Endodermal cell (in vitro differentiated cells): ENCODE data around the gene ANP32A. TPM values are rescaled to one million over a fixed set of nuclear protein-coding genes. Genes with fewer than 3 reads are reported as not detected.
"Not testable (repeated sequence)": the region's sequence is repeated elsewhere in the genome, so short reads cannot be mapped to it uniquely, and the experiment has no call there.

ENCODE experiments used
- DNase-seq: peaks from one replicate; pipeline ENCODE4 v3.0.0-alpha.2; 2017
- H3K27ac ChIP-seq: 2 replicates; pipeline ENCODE4 v1.5.1; 2013; ENCODE audit warnings: mild to moderate bottlenecking, low read depth, low read length, moderate library complexity
- H3K27me3 ChIP-seq: 2 replicates; pipeline ENCODE4 v1.6.1; 2013; ENCODE audit warnings: mild to moderate bottlenecking, low read length, moderate library complexity; ENCODE audit not compliant: insufficient read depth, control insufficient read depth, poor library complexity, severe bottlenecking
- H3K36me3 ChIP-seq: 2 replicates; pipeline ENCODE4 v1.7.0; 2013; ENCODE audit warnings: mild to moderate bottlenecking, low read length, moderate library complexity; ENCODE audit not compliant: control insufficient read depth, insufficient read depth
- H3K4me1 ChIP-seq: one replicate; pipeline ENCODE4 v1.7.0; 2013; ENCODE audit warnings: low read length; ENCODE audit not compliant: control insufficient read depth, insufficient read depth
- H3K4me3 ChIP-seq: 2 replicates; pipeline ENCODE4 v1.5.1; 2013; ENCODE audit warnings: mild to moderate bottlenecking, low read length, moderate library complexity
- H3K9ac ChIP-seq: 2 replicates; pipeline ENCODE4 v1.6.1; 2013; ENCODE audit warnings: mild to moderate bottlenecking, low read length, moderate library complexity; ENCODE audit not compliant: poor library complexity, severe bottlenecking; ENCODE audit errors: extremely low read depth
- H3K9me3 ChIP-seq: 2 replicates; pipeline ENCODE4 v1.6.1; 2013; ENCODE audit warnings: mild to moderate bottlenecking, low read length, moderate library complexity; ENCODE audit not compliant: control insufficient read depth
- H3K27ac Mint-ChIP-seq: 2 replicates; pipeline ENCODE4 v1.8.0; 2020; ENCODE audit warnings: mixed read lengths
- H3K27me3 Mint-ChIP-seq: 2 replicates; pipeline ENCODE4 v1.8.0; 2021; ENCODE audit warnings: mild to moderate bottlenecking, mixed read lengths; ENCODE audit not compliant: insufficient read depth
- H3K36me3 Mint-ChIP-seq: 2 replicates; pipeline ENCODE4 v1.8.0; 2020; ENCODE audit warnings: low read depth, mixed read lengths
- H3K4me1 Mint-ChIP-seq: 2 replicates; pipeline ENCODE4 v1.8.0; 2020; ENCODE audit warnings: mixed read lengths
- H3K4me3 Mint-ChIP-seq: 2 replicates; pipeline ENCODE4 v1.8.0; 2020; ENCODE audit warnings: mild to moderate bottlenecking, moderate library complexity, mixed read lengths
- H3K9me3 Mint-ChIP-seq: 2 replicates; pipeline ENCODE4 v1.8.0; 2020; ENCODE audit warnings: mild to moderate bottlenecking, mixed read lengths
- WGBS, 2 experiments: methylation state at CpG; one replicate each; pipeline versions ENCODE4 v1.1.5 to v1.1.7; 2013; ENCODE audit warnings: missing lambda C conversion rate in 2 of 2, mixed read lengths in 1 of 2; ENCODE audit not compliant: insufficient coverage in 1 of 2, insufficient read length in 1 of 2; 5-methylcytosine and 5-hydroxymethylcytosine counted together
- total RNA-seq, 2 donors: library from RNA; stranded (reverse); fragmentation: NEBNext Ultra II Directional in 1 of 2; extraction: Animal tissue kit (Norgen Biotek cat#: 25700) in 1 of 2; gene quantifications; 2 replicates in 1 of 2; 3 replicates in 1 of 2; pipeline ENCODE4 v1.2.1, GENCODE V29; 2021
- TF ChIP-seq, protein P1 (sequence below): fragments of 200-600 bp; sonication (generic); conservative IDR thresholded peaks from 2 replicates; pipeline ENCODE4 v1.5.0; 2021; ENCODE audit warnings: antibody characterized with exemption, mild to moderate bottlenecking

ANP32A gene
- total RNA-seq, 2 donors from 2014 or later: 346 to 385 TPM

GRCh38 chr15:68763063-68763462 is 57.6 kb downstream of the ANP32A start:
- DNase-seq: no peak
- Histone ChIP-seq H3K36me3 (no peaks in the 10 kb centered on the region), H3K27me3 (no peaks in the 10 kb centered on the region), H3K27ac (no peak overlapping the region), H3K4me1 (no peaks in the 10 kb centered on the region), H3K9me3 (no peaks in the 10 kb centered on the region), H3K9ac (no peak overlapping the region), H3K4me3 (no peak overlapping the region)
- Mint-ChIP-seq H3K36me3 (no peaks in the 10 kb centered on the region), H3K9me3 (no peaks in the 10 kb centered on the region), H3K27me3 (no peaks in the 10 kb centered on the region), H3K27ac (no peak overlapping the region), H3K4me1 (no peaks in the 10 kb centered on the region), H3K4me3 (no peak overlapping the region)
- TF ChIP-seq, protein P1, sequence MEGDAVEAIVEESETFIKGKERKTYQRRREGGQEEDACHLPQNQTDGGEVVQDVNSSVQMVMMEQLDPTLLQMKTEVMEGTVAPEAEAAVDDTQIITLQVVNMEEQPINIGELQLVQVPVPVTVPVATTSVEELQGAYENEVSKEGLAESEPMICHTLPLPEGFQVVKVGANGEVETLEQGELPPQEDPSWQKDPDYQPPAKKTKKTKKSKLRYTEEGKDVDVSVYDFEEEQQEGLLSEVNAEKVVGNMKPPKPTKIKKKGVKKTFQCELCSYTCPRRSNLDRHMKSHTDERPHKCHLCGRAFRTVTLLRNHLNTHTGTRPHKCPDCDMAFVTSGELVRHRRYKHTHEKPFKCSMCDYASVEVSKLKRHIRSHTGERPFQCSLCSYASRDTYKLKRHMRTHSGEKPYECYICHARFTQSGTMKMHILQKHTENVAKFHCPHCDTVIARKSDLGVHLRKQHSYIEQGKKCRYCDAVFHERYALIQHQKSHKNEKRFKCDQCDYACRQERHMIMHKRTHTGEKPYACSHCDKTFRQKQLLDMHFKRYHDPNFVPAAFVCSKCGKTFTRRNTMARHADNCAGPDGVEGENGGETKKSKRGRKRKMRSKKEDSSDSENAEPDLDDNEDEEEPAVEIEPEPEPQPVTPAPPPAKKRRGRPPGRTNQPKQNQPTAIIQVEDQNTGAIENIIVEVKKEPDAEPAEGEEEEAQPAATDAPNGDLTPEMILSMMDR: no peak
- 83% methylated on average over 4 of the region's 4 CpGs for WGBS, 2 experiments

GRCh38 chr15:68759982-68760579 is 60.6 kb downstream of the ANP32A start:
- H3K36me3 Mint-ChIP-seq, H3K4me1 Mint-ChIP-seq, H3K4me3 ChIP-seq, H3K27me3 ChIP-seq, DNase-seq, H3K4me3 Mint-ChIP-seq, H3K9ac ChIP-seq, H3K9me3 Mint-ChIP-seq, H3K9me3 ChIP-seq, H3K27ac Mint-ChIP-seq, H3K36me3 ChIP-seq, H3K27ac ChIP-seq, H3K27me3 Mint-ChIP-seq, H3K4me1 ChIP-seq: not testable (repeated sequence)
- WGBS, 2 experiments: 93 to 94% methylated on average over 1 of the region's 1 CpG

- no peak for DNase-seq
- no peaks in the 10 kb centered on the region for H3K27me3 Mint-ChIP-seq
- H3K27me3 ChIP-seq: no peaks in the 10 kb centered on the region
- no peaks in the 10 kb centered on the region for H3K4me1 ChIP-seq
- H3K4me3 ChIP-seq: no peak overlapping the region
- WGBS, 2 experiments: 86 to 89% methylated on average over 1 of the region's 2 CpGs
- no peaks in the 10 kb centered on the region for H3K4me1 Mint-ChIP-seq
- H3K4me3 Mint-ChIP-seq: no peak overlapping the region
- no peak overlapping the region for H3K27ac Mint-ChIP-seq
- TF ChIP-seq, protein P1: no peak
- H3K36me3 ChIP-seq: no peaks in the 10 kb centered on the region
- H3K27ac ChIP-seq: no peak overlapping the region
- H3K36me3 Mint-ChIP-seq: no peaks in the 10 kb centered on the region
- no peak overlapping the region for H3K9ac ChIP-seq
- no peaks in the 10 kb centered on the region for H3K9me3 ChIP-seq
- H3K9me3 Mint-ChIP-seq: no peaks in the 10 kb centered on the region
Measured at GRCh38 chr15:68755731-68756130, 65.0 kb downstream of the ANP32A start.

DNA sequence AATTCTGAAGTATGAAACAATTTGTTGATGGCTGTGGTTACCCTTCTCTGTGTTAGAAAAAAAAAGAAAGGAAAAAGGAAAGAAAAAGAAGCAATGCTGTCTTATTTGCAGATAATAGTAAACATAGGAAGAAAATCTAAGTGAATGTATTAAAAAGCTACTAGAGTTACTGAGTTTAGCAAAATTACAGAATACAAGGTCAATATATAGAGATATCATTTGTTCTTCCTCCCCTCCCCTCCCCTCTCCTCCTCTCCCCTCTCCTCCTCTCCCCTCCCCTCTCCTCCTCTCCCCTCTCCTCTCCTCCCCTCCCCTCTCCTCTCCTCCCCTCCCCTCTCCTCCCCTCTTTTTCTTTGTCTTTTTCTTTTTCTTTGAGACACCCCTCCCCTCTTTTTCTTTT is 69.1 kb downstream of the ANP32A start:
- Histone ChIP-seq H3K4me3 (no peak overlapping the region), H3K4me1 (no peaks in the 10 kb centered on the region), H3K36me3 (no peaks in the 10 kb centered on the region), H3K27ac (no peak overlapping the region), H3K9me3 (no peaks in the 10 kb centered on the region), H3K9ac (no peak overlapping the region), H3K27me3 (no peaks in the 10 kb centered on the region)
- Mint-ChIP-seq H3K4me1 (no peaks in the 10 kb centered on the region), H3K9me3 (peaks cover 2% of the 10 kb centered on the region), H3K27ac (no peak overlapping the region), H3K36me3 (no peaks in the 10 kb centered on the region), H3K4me3 (no peak overlapping the region), H3K27me3 (no peaks in the 10 kb centered on the region)
- TF ChIP-seq, protein P1: no peak
- no peak for DNase-seq
